GM19452 (cell line): ENCODE measurements around the gene PACSIN1.

Source experiments
- ATAC-seq: cut with Tn5 transposase; IDR thresholded peaks from one replicate; pipeline ENCODE4 v1.9.1; 2021; ENCODE audit not compliant: unreplicated experiment

Gene PACSIN1

GRCh38 chr6:34543421-34543820 is 77.5 kb downstream of the PACSIN1 start:
- ATAC-seq = no peak

GRCh38 chr6:34544052-34544604 is 78.3 kb downstream of the PACSIN1 start:
- ATAC-seq = no peak

- no peak for ATAC-seq
Observed at GRCh38 chr6:34544776-34545471, 79.0 kb downstream of the PACSIN1 start.

GRCh38 chr6:34546551-34547321 is 80.9 kb downstream of the PACSIN1 start:
- no peak for ATAC-seq

- no peak for ATAC-seq
Observed at GRCh38 chr6:34547701-34548644, 82.1 kb downstream of the PACSIN1 start.

- no peak for ATAC-seq
Observed at GRCh38 chr6:34549026-34549803, 83.3 kb downstream of the PACSIN1 start.

GRCh38 chr6:34549804-34550202 is 83.9 kb downstream of the PACSIN1 start:
- ATAC-seq = no peak

GRCh38 chr6:34551720-34552119 is 85.8 kb downstream of the PACSIN1 start:
- ATAC-seq = no peak

- no peak for ATAC-seq
Observed at GRCh38 chr6:34552620-34553019, 86.7 kb downstream of the PACSIN1 start.

- ATAC-seq = no peak
Observed at GRCh38 chr6:34553146-34553545, 87.3 kb downstream of the PACSIN1 start.

GRCh38 chr6:34553750-34554149 is 87.9 kb downstream of the PACSIN1 start:
- no peak for ATAC-seq

GRCh38 chr6:34554291-34555006 is 88.6 kb downstream of the PACSIN1 start:
- ATAC-seq = no peak

- no peak for ATAC-seq
Observed at GRCh38 chr6:34555007-34555322, 89.1 kb downstream of the PACSIN1 start.

GRCh38 chr6:34555328-34555727 is 89.5 kb downstream of the PACSIN1 start:
- no peak for ATAC-seq

GRCh38 chr6:34556031-34556471 is 90.2 kb downstream of the PACSIN1 start, which contains the start of gene SPDEF:
Gene SPDEF, minus strand, starts transcription at chr6:34556329. Its CDS starts 11,874 bp downstream, at chr6:34544455.
- ATAC-seq = no peak

- ATAC-seq = no peak
Observed at GRCh38 chr6:34556493-34556892, 90.6 kb downstream of the PACSIN1 start.

- no peak for ATAC-seq
Observed at GRCh38 chr6:34557228-34557627, 91.4 kb downstream of the PACSIN1 start.

GRCh38 chr6:34558172-34558714 is 92.4 kb downstream of the PACSIN1 start:
- ATAC-seq = no peak

- ATAC-seq = no peak
Observed at GRCh38 chr6:34559651-34560365, 93.9 kb downstream of the PACSIN1 start.
